HepG2 (cell line): Measurements from ENCODE around the gene APC2. TPM values are rescaled to one million over a fixed set of nuclear protein-coding genes. Genes with fewer than 3 reads are reported as not detected.

Experiments
- ATM ChIP-seq: fragments of 450-650 bp; IDR thresholded peaks from 2 replicates; pipeline ENCODE4 v1.7.1; 2017; ENCODE audit warnings: mild to moderate bottlenecking, borderline replicate concordance
- GPN1 ChIP-seq: sonication (generic); formaldehyde crosslinking; IDR thresholded peaks from 2 replicates; pipeline ENCODE4 v1.5.1; 2020; ENCODE audit warnings: missing genetic modification reagents, borderline replicate concordance
- KAT7 ChIP-seq: IDR thresholded peaks from 2 replicates; pipeline ENCODE4 v1.6.1; 2018; ENCODE audit warnings: borderline replicate concordance, missing compliant biosample characterization
- KLF9 ChIP-seq: IDR thresholded peaks from 2 replicates; pipeline ENCODE4 v1.6.1; 2016; ENCODE audit warnings: low read depth
- NBN ChIP-seq: fragments of 450-650 bp; conservative IDR thresholded peaks from 2 replicates; pipeline ENCODE4 v1.6.1; 2017
- NCOA5 ChIP-seq: sonication (generic); formaldehyde crosslinking; IDR thresholded peaks from 2 replicates; pipeline ENCODE4 v1.4.0; 2020; ENCODE audit warnings: missing genetic modification reagents
- PRPF4 ChIP-seq: fragments of 200-400 bp; formaldehyde crosslinking; IDR thresholded peaks from 2 replicates; pipeline ENCODE4 v1.6.1; 2016; ENCODE audit warnings: low read length, low read depth; ENCODE audit not compliant: poor library complexity, severe bottlenecking
- PTBP1 ChIP-seq: fragments of 200-400 bp; formaldehyde crosslinking; IDR thresholded peaks from 2 replicates; pipeline ENCODE4 v1.6.1; 2018; ENCODE audit warnings: low read length, low read depth; ENCODE audit not compliant: poor library complexity, severe bottlenecking
- SYNCRIP ChIP-seq: fragments of 200-400 bp; formaldehyde crosslinking; IDR thresholded peaks from 2 replicates; pipeline ENCODE4 v1.6.1; 2018; ENCODE audit warnings: mild to moderate bottlenecking, low read depth, low read length; ENCODE audit not compliant: insufficient read depth
- TARDBP ChIP-seq: sonication (generic); formaldehyde crosslinking; IDR thresholded peaks from 2 replicates; pipeline ENCODE4 v1.8.0; 2022; ENCODE audit warnings: mild to moderate bottlenecking, missing genetic modification reagents
- ZNF124 ChIP-seq: sonication (generic); formaldehyde crosslinking; IDR thresholded peaks from 2 replicates; pipeline ENCODE4 v1.4.0; 2020; ENCODE audit warnings: missing genetic modification reagents
- ZNF207 ChIP-seq: fragments of 450-650 bp; IDR thresholded peaks from 2 replicates; pipeline ENCODE4 v1.6.1; 2016; ENCODE audit warnings: antibody characterized with exemption, borderline replicate concordance
- ZNF546 ChIP-seq: sonication (generic); formaldehyde crosslinking; conservative IDR thresholded peaks from 2 replicates; pipeline ENCODE4 v1.8.1; 2023; ENCODE audit warnings: mild to moderate bottlenecking, missing genetic modification reagents
- polyA plus RNA-seq, 8 experiments: library from polyadenylated mRNA; depleted of rRNA in 3 of 8; stranded (reverse) in 7 of 8; unstranded in 1 of 8; fragments of >200 nt; fragmentation: Illumina TruSeq in 4 of 8; extraction: Trizol in 4 of 8; gene quantifications; 2 replicates each; pipeline versions ENCODE4 v1.2.1 to v1.2.3, GENCODE V29; 2011 to 2016; ENCODE audit warnings: low read depth in 4 of 8, missing spikeins in 1 of 8, mixed read lengths in 1 of 8; ENCODE audit not compliant: insufficient read depth in 1 of 8
- total RNA-seq, 5 experiments: library from RNA; depleted of rRNA; stranded (reverse); fragments of >200 nt; fragmentation: Illumina TruSeq; extraction: Trizol; gene quantifications; 2 replicates each; pipeline ENCODE4 v1.2.3, GENCODE V29; 2016; ENCODE audit warnings: low read depth in 1 of 5
- TF ChIP-seq, protein P1 (sequence below): sonication (generic); formaldehyde crosslinking; IDR thresholded peaks from 2 replicates; pipeline ENCODE4 v1.4.0; 2020; ENCODE audit warnings: missing genetic modification reagents, borderline replicate concordance
- TF ChIP-seq, protein P2 (sequence below): sonication (generic); formaldehyde crosslinking; IDR thresholded peaks from 2 replicates; pipeline ENCODE4; 2020; ENCODE audit warnings: missing genetic modification reagents, mild to moderate bottlenecking, borderline replicate concordance
- TF ChIP-seq, protein P3 (sequence below): sonication (generic); formaldehyde crosslinking; IDR thresholded peaks from 2 replicates; pipeline ENCODE4 v1.5.1; 2020; ENCODE audit warnings: missing genetic modification reagents, mild to moderate bottlenecking, borderline replicate concordance
- TF ChIP-seq, protein P4 (sequence below): IDR thresholded peaks from 2 replicates; pipeline ENCODE4 v1.6.1; 2016; ENCODE audit warnings: low read depth, control low read depth

The APC2 gene
- total and polyA plus RNA-seq, 2 of the 13 experiments (the other 11 are each of a cell fraction or from before 2014, with no cell fraction given): 0.08 to 0.22 TPM

DNA sequence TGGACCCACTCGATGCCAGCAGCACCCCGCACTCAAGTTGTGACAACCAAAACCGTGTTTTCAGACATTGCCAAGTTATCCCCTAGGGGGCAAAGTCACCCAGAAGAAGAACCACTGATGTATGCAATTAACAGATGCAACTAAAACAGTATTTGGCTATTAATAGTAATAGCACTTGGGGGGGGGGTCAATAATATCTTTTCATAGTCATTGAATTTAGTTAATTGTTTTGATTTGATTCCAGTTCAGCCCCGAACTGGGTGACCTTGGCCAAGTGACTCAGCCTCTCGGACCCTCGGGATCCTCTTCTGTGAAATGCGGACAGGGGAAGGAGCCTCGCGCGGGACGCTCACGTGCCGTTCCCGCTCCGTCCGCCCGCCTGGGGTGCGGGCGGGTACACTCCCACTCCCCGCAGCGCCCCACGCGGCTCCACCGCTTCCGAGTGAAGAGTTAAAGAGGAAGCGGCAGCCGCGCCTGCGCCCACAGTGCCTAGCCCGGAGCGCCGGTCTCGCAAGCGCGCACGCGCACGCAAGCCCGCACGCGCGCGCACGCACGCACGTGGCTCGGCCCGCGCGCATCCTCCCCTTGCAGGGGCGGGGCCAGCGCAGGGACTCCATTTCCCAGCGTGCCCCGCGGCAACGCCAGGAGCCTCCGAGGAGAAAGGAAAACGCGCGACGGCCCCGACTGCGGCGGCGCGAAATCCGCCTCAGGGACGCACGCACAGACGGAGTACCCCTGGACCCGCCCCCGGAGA lies 43.0 kb upstream of the APC2 start (continued):
- TF ChIP-seq, protein P1, sequence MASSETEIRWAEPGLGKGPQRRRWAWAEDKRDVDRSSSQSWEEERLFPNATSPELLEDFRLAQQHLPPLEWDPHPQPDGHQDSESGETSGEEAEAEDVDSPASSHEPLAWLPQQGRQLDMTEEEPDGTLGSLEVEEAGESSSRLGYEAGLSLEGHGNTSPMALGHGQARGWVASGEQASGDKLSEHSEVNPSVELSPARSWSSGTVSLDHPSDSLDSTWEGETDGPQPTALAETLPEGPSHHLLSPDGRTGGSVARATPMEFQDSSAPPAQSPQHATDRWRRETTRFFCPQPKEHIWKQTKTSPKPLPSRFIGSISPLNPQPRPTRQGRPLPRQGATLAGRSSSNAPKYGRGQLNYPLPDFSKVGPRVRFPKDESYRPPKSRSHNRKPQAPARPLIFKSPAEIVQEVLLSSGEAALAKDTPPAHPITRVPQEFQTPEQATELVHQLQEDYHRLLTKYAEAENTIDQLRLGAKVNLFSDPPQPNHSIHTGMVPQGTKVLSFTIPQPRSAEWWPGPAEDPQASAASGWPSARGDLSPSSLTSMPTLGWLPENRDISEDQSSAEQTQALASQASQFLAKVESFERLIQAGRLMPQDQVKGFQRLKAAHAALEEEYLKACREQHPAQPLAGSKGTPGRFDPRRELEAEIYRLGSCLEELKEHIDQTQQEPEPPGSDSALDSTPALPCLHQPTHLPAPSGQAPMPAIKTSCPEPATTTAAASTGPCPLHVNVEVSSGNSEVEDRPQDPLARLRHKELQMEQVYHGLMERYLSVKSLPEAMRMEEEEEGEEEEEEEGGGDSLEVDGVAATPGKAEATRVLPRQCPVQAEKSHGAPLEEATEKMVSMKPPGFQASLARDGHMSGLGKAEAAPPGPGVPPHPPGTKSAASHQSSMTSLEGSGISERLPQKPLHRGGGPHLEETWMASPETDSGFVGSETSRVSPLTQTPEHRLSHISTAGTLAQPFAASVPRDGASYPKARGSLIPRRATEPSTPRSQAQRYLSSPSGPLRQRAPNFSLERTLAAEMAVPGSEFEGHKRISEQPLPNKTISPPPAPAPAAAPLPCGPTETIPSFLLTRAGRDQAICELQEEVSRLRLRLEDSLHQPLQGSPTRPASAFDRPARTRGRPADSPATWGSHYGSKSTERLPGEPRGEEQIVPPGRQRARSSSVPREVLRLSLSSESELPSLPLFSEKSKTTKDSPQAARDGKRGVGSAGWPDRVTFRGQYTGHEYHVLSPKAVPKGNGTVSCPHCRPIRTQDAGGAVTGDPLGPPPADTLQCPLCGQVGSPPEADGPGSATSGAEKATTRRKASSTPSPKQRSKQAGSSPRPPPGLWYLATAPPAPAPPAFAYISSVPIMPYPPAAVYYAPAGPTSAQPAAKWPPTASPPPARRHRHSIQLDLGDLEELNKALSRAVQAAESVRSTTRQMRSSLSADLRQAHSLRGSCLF (CRISPR knock-in tag): no peak
- TF ChIP-seq SYNCRIP (no peak), ZNF546 (CRISPR knock-in tag) (no peak; the same call in 1 of the 2 replicates), ATM (no peak), ZNF124 (CRISPR knock-in tag) (no peak), TARDBP (CRISPR knock-in tag) (no peak), NBN (no peak), PTBP1 (no peak), PRPF4 (no peak), GPN1 (CRISPR knock-in tag) (no peak), ZNF207 (no peak), KLF9 (no peak), KAT7 (CRISPR knock-in tag) (no peak), NCOA5 (CRISPR knock-in tag) (no peak)
- TF ChIP-seq, protein P2, sequence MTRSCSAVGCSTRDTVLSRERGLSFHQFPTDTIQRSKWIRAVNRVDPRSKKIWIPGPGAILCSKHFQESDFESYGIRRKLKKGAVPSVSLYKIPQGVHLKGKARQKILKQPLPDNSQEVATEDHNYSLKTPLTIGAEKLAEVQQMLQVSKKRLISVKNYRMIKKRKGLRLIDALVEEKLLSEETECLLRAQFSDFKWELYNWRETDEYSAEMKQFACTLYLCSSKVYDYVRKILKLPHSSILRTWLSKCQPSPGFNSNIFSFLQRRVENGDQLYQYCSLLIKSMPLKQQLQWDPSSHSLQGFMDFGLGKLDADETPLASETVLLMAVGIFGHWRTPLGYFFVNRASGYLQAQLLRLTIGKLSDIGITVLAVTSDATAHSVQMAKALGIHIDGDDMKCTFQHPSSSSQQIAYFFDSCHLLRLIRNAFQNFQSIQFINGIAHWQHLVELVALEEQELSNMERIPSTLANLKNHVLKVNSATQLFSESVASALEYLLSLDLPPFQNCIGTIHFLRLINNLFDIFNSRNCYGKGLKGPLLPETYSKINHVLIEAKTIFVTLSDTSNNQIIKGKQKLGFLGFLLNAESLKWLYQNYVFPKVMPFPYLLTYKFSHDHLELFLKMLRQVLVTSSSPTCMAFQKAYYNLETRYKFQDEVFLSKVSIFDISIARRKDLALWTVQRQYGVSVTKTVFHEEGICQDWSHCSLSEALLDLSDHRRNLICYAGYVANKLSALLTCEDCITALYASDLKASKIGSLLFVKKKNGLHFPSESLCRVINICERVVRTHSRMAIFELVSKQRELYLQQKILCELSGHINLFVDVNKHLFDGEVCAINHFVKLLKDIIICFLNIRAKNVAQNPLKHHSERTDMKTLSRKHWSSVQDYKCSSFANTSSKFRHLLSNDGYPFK (CRISPR knock-in tag): no peak
- TF ChIP-seq, protein P3, sequence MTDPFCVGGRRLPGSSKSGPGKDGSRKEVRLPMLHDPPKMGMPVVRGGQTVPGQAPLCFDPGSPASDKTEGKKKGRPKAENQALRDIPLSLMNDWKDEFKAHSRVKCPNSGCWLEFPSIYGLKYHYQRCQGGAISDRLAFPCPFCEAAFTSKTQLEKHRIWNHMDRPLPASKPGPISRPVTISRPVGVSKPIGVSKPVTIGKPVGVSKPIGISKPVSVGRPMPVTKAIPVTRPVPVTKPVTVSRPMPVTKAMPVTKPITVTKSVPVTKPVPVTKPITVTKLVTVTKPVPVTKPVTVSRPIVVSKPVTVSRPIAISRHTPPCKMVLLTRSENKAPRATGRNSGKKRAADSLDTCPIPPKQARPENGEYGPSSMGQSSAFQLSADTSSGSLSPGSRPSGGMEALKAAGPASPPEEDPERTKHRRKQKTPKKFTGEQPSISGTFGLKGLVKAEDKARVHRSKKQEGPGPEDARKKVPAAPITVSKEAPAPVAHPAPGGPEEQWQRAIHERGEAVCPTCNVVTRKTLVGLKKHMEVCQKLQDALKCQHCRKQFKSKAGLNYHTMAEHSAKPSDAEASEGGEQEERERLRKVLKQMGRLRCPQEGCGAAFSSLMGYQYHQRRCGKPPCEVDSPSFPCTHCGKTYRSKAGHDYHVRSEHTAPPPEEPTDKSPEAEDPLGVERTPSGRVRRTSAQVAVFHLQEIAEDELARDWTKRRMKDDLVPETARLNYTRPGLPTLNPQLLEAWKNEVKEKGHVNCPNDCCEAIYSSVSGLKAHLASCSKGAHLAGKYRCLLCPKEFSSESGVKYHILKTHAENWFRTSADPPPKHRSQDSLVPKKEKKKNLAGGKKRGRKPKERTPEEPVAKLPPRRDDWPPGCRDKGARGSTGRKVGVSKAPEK: no peak
- TF ChIP-seq, protein P4, sequence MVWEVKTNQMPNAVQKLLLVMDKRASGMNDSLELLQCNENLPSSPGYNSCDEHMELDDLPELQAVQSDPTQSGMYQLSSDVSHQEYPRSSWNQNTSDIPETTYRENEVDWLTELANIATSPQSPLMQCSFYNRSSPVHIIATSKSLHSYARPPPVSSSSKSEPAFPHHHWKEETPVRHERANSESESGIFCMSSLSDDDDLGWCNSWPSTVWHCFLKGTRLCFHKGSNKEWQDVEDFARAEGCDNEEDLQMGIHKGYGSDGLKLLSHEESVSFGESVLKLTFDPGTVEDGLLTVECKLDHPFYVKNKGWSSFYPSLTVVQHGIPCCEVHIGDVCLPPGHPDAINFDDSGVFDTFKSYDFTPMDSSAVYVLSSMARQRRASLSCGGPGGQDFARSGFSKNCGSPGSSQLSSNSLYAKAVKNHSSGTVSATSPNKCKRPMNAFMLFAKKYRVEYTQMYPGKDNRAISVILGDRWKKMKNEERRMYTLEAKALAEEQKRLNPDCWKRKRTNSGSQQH (CRISPR knock-in tag): no peak; the same call in 1 of the 2 replicates
